Endothelial cell (in vitro differentiated cells): ENCODE data around the gene RBPMS2. TPM values are rescaled to one million over a fixed set of nuclear protein-coding genes. Genes with fewer than 3 reads are reported as not detected.

Experiments used
- DNase-seq: peaks from one replicate; pipeline ENCODE4 v3.0.0; 2021; ENCODE audit warnings: low spot score
- H3K27ac Mint-ChIP-seq: one replicate; pipeline ENCODE4 v1.8.0; 2021; ENCODE audit warnings: mixed read lengths, inconsistent platforms; ENCODE audit not compliant: unreplicated experiment
- H3K27me3 Mint-ChIP-seq: one replicate; pipeline ENCODE4 v1.8.0; 2021; ENCODE audit warnings: mild to moderate bottlenecking, moderate library complexity, mixed read lengths, inconsistent platforms; ENCODE audit not compliant: unreplicated experiment
- H3K36me3 Mint-ChIP-seq: one replicate; pipeline ENCODE4 v1.8.0; 2021; ENCODE audit warnings: mild to moderate bottlenecking, low read depth, mixed read lengths, inconsistent platforms; ENCODE audit not compliant: unreplicated experiment
- H3K4me1 Mint-ChIP-seq: one replicate; pipeline ENCODE4 v1.8.0; 2021; ENCODE audit warnings: mild to moderate bottlenecking, mixed read lengths, inconsistent platforms; ENCODE audit not compliant: unreplicated experiment
- H3K4me3 Mint-ChIP-seq: one replicate; pipeline ENCODE4 v1.8.0; 2021; ENCODE audit warnings: mild to moderate bottlenecking, mixed read lengths, inconsistent platforms; ENCODE audit not compliant: unreplicated experiment
- H3K9me3 Mint-ChIP-seq: one replicate; pipeline ENCODE4 v1.8.0; 2021; ENCODE audit warnings: mixed read lengths, inconsistent platforms; ENCODE audit not compliant: unreplicated experiment
- microRNA-seq: library from miRNA; unstranded; fragments of <30 nt; microRNA quantifications from one replicate; pipeline ENCODE4, GENCODE V29; 2020; ENCODE audit not compliant: unreplicated experiment
- total RNA-seq: library from RNA; stranded (reverse); fragmentation: NEBNext Ultra II Directional; extraction: Animal tissue kit (Norgen Biotek cat#: 25700); gene quantifications from one replicate; pipeline ENCODE4 v1.2.1, GENCODE V29; 2021; ENCODE audit not compliant: unreplicated experiment
- TF ChIP-seq, protein P1 (sequence below): fragments of 200-600 bp; sonication (generic); IDR thresholded peaks from one replicate; pipeline ENCODE4 v1.5.0; 2021; ENCODE audit warnings: antibody characterized with exemption; ENCODE audit not compliant: unreplicated experiment

Gene RBPMS2
- total RNA-seq, 1 donor from 2014 or later = 24.0 TPM

DNA sequence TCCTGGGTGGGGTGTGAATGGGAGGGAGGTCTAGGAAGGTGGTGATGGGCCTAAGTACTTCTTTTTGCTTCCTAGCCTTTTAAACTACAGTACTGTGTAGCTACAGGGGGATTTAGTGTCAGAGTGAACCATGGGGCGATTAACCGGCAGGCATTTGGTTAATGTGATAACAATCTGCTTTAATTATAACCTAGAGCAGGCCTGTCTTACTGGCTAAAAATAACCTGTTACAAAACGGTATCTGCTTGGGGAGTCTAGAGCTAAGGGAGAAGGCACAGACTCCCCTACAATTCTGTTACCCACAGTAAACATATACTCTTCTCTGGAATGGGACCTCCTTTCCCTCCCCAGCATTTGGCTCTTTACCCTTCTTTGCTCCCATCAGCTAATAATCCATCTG is 85.4 kb downstream of the RBPMS2 start:
- peaks cover 49% of the 10 kb centered on the region for H3K36me3 Mint-ChIP-seq

More for the DNA sequence above, 85.4 kb downstream of the RBPMS2 start:
- Mint-ChIP-seq H3K27me3 (peaks cover 17% of the 10 kb centered on the region), H3K4me1 (peaks cover 45% of the 10 kb centered on the region), H3K27ac (no peak overlapping the region), H3K4me3 (no peak overlapping the region), H3K9me3 (no peaks in the 10 kb centered on the region)
- no peak for DNase-seq
- TF ChIP-seq, protein P1, sequence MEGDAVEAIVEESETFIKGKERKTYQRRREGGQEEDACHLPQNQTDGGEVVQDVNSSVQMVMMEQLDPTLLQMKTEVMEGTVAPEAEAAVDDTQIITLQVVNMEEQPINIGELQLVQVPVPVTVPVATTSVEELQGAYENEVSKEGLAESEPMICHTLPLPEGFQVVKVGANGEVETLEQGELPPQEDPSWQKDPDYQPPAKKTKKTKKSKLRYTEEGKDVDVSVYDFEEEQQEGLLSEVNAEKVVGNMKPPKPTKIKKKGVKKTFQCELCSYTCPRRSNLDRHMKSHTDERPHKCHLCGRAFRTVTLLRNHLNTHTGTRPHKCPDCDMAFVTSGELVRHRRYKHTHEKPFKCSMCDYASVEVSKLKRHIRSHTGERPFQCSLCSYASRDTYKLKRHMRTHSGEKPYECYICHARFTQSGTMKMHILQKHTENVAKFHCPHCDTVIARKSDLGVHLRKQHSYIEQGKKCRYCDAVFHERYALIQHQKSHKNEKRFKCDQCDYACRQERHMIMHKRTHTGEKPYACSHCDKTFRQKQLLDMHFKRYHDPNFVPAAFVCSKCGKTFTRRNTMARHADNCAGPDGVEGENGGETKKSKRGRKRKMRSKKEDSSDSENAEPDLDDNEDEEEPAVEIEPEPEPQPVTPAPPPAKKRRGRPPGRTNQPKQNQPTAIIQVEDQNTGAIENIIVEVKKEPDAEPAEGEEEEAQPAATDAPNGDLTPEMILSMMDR = no peak

Small RNA genes within 50 kb of the gene (microRNA-seq; reads per million reads assigned to microRNA genes)
- 0.35 reads per million for gene MIR1272

Other genes starting within 250 kb of the RBPMS2 start
- 4.8 TPM for gene PIF1, start 50.1 kb upstream of the RBPMS2 start, total RNA-seq
- 33.4 TPM for gene PLEKHO2, start 66.3 kb upstream of the RBPMS2 start, total RNA-seq
- 6.9 TPM for gene ANKDD1A, start 136.3 kb upstream of the RBPMS2 start, total RNA-seq
- 59.9 TPM for gene SPG21, start 214.3 kb upstream of the RBPMS2 start, total RNA-seq